ENCODE results near the gene STRA6.

STRA6 gene

DNA sequence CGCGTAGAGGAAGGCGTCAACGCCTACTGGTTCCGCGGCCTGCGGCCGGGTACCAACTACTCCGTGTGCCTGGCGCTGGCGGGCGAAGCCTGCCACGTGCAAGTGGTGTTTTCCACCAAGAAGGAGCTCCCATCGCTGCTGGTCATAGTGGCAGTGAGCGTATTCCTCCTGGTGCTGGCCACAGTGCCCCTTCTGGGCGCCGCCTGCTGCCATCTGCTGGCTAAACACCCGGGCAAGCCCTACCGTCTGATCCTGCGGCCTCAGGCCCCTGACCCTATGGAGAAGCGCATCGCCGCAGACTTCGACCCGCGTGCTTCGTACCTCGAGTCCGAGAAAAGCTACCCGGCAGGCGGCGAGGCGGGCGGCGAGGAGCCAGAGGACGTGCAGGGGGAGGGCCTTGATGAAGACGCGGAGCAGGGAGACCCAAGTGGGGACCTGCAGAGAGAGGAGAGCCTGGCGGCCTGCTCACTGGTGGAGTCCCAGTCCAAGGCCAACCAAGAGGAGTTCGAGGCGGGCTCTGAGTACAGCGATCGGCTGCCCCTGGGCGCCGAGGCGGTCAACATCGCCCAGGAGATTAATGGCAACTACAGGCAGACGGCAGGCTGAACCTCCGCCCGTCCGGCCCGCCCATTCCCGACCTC is 68.1 kb downstream of the STRA6 start:
- H3K4me3 ChIP-seq (ENCODE audit: low read depth, low read length), result no peak overlapping the region

DNA sequence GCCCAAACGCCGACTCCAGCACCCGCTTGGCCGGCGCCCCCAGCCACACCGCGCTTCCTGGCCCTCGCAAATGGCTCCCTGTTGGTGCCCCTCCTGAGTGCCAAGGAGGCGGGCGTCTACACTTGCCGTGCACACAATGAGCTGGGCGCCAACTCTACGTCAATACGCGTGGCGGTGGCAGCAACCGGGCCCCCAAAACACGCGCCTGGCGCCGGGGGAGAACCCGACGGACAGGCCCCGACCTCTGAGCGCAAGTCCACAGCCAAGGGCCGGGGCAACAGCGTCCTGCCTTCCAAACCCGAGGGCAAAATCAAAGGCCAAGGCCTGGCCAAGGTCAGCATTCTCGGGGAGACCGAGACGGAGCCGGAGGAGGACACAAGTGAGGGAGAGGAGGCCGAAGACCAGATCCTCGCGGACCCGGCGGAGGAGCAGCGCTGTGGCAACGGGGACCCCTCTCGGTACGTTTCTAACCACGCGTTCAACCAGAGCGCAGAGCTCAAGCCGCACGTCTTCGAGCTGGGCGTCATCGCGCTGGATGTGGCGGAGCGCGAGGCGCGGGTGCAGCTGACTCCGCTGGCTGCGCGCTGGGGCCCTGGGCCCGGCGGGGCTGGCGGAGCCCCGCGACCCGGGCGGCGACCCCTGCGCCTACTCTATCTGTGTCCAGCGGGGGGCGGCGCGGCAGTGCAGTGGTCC is 68.7 kb downstream of the STRA6 start:
- H3K4me3 ChIP-seq (ENCODE audit: low read depth, low read length), result no peak overlapping the region

DNA sequence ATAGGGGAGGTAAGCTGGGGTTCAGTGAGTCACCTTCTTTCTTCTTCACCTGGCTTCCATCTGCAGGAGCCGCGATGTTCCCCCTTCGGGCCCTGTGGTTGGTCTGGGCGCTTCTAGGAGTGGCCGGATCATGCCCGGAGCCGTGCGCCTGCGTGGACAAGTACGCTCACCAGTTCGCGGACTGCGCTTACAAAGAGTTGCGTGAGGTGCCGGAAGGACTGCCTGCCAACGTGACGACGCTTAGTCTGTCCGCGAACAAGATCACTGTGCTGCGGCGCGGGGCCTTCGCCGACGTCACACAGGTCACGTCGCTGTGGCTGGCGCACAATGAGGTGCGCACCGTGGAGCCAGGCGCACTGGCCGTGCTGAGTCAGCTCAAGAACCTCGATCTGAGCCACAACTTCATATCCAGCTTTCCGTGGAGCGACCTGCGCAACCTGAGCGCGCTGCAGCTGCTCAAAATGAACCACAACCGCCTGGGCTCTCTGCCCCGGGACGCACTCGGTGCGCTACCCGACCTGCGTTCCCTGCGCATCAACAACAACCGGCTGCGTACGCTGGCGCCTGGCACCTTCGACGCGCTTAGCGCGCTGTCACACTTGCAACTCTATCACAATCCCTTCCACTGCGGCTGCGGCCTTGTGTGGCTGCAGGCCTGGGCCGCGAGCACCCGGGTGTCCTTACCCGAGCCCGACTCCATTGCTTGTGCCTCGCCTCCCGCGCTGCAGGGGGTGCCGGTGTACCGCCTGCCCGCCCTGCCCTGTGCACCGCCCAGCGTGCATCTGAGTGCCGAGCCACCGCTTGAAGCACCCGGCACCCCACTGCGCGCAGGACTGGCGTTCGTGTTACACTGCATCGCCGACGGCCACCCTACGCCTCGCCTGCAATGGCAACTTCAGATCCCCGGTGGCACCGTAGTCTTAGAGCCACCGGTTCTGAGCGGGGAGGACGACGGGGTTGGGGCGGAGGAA is 69.6 kb downstream of the STRA6 start:
- no peak overlapping the region for H3K4me3 ChIP-seq (ENCODE audit: low read depth, low read length)

DNA sequence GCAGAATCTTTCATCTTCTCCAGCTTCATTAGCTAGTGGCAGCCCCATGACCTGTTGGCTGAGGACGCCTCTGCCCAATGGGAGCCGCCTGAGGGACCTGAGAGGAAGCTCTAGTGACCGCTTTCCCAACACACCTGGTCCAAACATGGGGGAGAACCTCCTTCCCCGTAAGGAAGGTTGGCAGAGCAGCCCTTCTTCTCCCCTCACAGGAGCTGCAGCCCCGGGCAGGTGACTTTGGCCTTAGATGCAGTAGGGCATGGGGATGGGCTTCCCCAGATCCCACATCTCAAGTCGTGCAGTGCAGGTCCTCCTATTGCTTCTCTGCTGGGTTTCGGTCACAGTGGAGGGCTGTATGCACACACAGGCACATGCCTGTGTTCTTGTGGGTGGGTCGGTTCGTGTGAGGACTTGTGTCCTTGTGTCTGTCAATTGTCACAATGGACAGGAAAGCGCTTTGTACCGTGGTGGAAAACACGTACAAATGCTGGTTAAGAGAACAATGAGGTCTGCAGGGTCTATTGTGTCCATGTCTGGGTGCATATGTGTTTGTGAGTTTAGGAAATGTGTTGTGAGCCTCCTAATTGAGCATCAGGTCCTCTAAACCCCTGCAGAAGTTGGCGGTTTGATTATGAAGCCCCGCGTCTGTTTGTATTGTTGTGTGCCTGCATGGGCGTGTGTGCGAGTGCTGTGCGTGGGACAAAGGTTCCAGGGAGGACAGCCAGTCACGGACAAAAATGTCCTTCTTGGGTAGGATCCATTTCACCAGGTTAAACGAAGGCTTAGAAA is 70.8 kb downstream of the STRA6 start:
- H3K4me3 ChIP-seq (ENCODE audit: low read depth, low read length), result no peak overlapping the region

DNA sequence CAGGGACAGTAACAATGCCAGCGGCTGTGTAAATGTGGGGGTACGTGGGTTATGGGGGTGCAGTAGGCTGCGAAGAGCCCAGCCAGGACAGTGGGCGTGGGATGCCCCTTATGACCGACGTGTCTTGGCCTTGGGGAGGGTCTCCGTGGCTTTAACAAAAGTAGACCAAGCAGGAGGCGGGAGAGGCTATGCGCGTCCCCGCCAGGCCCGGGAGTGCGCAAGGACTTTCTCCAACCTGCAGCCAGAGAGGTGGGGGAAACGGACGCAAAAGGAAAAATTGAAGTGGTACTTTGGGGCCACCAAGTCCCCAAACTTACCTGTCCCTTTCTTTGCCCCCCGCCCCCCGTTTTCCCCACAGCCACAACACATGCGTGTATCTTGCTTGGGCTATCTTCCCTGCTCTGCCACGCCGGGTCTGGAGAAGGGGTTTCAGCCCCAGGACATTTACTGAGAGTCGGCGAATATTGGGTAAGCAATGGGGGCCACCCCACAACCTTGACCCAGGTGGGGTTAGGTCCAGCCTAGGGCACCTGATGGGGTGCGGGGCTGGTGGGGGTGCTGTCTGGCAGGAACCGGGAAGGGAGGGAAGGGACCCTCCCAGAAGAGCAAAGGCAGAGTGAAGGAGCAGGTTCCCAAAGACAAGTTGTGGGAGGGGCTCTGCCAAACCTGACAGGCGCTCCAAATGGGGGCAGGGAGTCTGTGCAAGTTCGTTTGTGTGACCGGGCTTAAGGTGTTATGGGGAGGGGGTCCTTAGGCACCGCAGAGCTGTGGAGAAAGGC is 71.5 kb downstream of the STRA6 start:
- H3K4me3 ChIP-seq (ENCODE audit: low read depth, low read length), result no peak overlapping the region

DNA sequence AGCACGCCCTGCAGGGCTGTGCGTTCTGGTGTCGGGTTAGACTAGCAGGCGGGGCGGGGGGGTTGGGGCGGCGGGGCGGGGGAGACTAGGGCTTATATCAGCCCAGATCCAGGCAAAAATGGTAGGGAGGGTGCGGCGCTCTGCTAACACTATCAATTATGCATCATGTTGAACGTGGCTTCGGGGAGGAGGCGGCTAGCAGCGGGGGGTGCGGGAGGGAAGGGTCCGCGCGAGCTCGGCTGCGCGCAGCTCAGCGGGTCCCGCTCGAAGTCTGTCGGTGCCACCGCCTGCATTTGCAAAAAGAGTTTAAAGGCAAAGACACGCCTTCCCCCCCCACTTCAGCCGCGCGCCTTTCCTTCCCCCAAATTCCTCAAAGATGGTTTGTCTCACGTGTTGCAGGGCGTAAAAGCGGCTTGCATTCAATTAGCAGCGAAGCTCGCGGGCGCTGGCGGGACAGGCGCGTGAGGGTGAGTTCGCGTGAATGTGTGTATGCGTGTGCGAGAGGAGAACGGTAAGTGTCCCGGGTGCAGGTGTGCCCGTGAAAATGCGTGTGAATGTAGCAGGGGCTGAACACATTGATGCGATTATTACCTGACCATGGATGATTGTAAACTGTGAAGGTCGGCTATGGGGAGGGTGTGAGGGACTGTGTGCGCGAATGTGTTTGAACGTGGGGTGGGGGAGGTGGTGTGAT is 72.3 kb downstream of the STRA6 start, which contains the start of gene ISLR2:
ISLR2 (plus strand) TSS at position 432 of the 694 bp plus-strand sequence. CDS start 2,169 bp downstream, outside the sequence.
- peak within 1 kb of the TSS; percentile 13 for H3K4me3 ChIP-seq (ENCODE audit: low read depth, low read length)

DNA sequence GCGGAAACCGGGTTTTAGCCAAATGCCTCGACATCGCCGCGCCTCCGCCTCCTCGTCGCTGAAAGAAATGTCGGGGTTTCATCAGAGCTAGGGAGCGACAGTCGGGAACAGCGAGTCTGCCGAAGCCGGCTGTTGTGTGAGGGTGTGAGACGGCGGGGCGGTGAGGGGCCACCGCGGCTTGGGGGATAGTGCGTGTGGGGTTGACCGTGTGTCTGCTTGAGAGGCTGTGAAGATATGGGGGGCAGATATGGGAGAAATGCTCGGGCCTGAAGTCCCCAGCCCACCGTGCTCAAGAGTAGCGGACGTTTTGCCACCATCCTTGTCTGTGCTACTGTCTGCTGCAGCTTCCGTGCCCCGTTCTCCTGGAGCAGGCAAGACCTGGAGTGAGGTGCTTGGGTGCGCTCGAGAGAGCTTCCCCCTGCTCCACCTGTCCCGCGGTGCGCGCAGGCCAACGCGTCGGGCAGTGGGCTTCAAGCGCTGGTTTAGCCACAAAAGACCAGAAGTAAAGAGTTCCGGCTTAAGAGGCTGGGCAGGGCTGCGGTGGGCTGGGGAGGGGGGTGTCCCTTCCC is 72.9 kb downstream of the STRA6 start:
- peak overlapping the region; percentile 13 for H3K4me3 ChIP-seq (ENCODE audit: low read depth, low read length)

Data from iPS-11a (cell line).